Fibroblast of skin of back (primary cell): Measurements from ENCODE around the gene PIK3C3.
"Not testable (repeated sequence)": the region's sequence is repeated elsewhere in the genome, so short reads cannot be mapped to it uniquely, and the experiment has no call there.

ENCODE experiments used
- DNase-seq: peaks from one replicate; pipeline ENCODE4 v3.0.0-alpha.2; 2013

PIK3C3 gene

DNA sequence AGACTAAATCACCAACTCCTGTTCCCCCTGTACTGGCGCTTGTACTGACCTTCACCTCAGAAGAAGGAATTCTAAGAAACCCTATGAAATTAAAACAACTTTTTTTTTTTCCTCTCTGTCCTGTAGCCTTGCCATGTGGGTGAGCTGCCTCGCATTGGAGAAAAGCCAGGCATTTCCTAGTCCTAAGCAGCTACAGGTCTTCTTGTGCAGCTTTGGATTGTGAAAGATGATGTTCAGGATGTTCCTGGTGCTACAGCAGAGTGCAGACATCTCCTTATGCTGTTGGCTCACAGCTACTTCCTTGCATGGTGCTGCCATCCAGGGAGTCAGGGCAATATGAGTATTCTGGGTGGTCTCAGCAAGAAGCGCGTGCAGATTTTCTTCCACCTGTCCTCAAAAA is 11.9 kb downstream of the PIK3C3 start:
- DNase-seq: no peak

DNA sequence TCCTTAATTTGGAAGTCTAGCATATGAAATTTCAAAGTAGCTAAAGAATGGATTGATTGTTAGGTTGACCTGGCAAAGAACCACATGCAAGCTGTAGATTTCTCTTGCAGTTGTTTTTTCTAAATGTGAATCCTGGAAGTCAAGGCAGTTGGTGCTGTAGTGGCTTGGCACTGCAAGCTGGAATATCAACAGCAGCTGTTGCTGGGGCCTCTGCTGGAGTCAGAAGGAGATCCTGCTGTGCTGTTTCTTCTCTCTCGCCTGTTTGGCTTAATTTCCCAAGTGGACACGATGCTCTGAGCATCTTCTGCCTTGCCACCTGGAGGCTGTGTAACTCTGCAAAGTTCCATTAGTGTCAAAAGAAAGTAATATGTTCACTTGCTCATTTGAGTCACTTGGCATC is 12.6 kb downstream of the PIK3C3 start:
- DNase-seq: no peak

DNA sequence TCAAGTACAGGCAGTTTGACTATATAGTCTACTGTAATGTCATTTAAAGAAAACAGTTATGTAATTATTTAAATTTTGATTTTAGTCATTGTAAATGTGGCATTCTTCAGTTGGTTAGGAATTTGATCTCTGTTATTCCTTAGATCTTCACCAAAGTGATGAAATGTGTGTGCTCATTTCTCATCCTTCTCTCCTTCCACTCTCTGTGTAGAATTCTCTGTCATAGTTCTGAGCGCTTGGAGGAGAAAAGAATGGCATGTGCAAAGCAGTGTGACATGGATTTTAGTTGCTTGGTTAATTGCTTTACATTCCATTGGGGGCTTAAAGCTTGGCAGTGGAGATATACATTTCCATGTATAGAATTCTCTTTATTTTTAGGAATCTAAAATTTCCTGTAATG is 14.8 kb downstream of the PIK3C3 start:
- DNase-seq: peak; percentile 52

DNA sequence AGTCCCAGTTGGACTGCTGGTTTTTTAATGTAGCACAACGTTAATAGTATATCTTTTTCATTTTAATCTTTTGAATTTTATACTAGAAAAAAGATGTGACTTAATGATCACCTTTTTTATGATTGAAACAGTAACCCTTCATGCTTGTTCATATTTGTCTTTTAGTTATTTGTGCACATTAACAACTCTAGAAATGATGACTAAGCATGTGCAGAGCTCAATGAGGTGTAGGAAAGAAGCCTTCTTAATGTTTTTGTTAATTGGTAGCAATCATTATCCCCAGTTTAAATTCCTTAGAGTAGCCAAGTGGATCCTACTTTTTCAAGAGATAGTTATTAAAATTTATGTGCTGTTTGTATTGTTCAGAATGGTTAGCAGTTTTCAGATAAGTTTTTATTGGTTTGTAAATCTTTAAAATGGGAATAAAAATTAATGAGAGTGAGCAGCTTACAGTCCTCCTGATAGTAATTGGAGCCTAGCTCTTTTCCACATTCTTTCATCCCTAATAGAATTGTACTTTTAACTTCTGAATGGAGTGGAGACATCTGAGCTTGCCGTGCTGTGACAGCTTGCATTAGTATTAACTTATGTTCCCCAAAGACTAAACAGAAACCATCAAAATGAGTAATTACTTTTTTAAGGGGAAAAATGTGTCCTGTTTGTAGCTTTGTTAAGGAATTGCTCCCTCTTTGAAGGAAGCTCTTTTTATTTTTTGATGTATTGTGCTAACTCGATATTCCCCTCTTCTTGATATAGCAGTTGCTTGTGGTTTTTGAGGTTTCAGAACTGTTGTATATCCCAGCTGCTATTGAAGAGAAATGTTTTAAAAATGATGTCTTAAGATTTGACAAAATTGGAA is 17.3 kb downstream of the PIK3C3 start:
- DNase-seq: no peak

DNA sequence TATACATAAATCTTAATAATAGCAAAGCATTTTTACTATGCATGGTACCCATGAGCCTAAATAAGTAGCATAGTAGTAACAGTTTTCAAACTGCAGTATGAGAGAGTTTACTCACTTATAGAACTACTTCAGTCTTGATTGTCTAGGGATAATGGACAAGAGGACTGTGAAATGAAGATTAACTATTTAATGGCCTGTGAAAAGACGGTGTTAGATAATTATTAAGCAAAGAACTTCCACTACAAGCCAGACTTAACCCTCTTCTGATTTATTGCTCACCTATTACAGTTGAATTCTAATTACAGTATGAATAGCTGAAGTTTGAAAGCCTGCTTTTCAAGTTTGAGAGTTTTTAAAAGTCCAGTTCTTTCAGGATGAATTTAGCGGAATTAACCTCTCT is 18.9 kb downstream of the PIK3C3 start:
- no peak for DNase-seq

DNA sequence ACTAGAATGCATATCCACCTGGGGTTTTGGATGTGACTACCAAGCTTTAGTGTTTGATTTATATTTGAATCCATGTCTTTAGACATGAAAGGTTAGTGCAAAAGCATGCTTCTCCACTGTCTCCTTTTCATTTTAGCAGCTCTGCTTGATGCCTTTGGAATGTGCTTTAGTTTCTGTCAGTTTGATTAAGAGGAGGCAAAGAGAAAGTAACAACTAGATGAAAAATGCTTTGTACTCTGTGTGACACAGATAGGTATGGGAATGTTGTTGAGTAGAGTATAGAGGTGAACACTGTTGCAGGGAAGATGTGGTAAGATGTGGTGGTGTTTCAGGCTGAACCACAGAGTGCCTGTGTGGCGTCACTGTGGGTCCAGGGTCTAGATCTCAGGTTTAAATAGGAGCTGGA is 19.8 kb downstream of the PIK3C3 start:
- no peak for DNase-seq

DNA sequence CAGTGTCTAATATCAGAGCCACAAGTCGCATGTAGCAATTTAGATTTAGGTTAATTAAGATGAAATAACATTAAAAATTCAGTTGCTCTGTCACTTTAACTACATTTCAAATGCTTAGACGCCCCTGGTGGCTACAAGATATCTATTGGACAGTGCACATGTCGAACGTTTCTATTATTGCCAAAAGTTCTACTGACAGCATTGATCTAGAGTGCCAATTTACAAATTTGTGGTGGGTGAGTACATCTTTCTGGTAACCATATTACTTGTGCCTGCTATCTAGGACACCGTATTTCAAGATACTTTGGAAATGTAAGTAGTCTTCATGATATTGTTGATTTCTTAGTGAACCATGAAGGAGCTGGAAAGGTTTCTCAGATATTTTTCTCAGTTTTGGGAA is 20.2 kb downstream of the PIK3C3 start:
- DNase-seq: no peak

DNA sequence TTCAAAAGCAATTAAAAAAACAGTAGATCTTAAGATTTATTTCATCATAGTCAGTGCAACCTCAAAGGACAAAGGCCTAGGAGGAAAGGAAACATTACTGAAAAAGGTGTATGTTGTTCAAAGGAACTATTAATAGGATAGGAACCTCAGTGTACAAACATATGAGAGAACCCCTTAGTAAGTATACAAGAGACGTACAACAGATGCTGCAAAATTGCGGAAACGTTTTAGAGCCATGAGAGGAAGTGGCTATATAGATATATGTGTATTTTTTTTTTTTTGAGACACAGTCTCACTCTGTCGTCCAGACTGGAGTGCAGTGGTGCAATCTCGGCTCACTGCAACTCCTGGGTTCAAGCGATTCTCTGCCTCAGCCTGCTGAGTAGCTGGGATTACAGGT is 22.2 kb downstream of the PIK3C3 start:
- no peak for DNase-seq

DNA sequence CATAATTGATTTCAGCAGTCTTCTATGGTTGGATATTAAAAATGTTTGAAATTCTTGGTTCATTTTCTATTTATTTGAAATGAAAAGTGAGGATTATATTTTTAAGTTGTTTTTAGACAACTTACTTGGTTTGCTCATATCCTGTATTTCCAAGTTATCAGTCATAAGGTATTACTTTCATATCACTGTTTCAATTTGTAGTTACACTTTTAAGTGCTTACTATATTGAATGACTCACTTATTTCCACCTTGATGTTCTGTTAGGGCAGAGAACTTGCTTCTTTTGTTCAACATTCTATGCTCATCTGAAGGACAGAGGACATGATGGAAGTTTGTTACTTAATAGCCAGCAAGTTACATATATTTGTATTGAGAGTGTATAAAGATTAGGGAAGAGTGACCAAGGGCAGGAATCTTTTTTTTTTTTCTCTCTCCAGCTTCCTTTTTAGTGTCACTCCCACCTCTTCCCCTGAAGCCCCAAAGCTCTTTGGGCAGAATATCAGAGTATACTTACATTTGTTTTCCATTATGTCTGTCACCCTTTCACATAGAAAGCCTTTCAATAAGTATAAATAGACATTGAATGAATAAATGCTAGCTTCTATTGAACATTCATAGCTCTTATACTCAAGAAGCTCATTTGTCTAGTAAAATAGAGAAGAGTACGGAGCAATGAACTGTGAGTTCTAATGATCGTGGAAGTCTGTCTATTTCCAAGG is 28.1 kb downstream of the PIK3C3 start:
- DNase-seq: no peak

DNA sequence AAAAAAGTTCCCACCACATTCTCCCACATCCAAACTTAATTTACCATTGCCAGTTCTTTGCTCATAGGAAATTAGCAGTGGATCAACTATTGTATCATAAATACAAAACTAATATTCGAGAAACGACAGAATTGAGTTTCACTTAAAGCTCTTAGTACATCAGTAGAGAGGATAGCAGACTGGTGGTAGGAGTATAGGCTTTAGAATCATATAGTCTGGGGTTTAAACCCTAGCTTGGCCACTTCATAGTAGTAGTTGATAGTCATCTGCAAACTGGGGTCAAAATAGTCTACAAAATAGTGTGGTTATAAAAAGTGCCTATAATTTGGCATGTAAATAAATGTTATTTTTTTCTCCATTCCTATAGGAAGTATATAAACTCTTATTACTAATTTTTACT is 30.9 kb downstream of the PIK3C3 start:
- no peak for DNase-seq

DNA sequence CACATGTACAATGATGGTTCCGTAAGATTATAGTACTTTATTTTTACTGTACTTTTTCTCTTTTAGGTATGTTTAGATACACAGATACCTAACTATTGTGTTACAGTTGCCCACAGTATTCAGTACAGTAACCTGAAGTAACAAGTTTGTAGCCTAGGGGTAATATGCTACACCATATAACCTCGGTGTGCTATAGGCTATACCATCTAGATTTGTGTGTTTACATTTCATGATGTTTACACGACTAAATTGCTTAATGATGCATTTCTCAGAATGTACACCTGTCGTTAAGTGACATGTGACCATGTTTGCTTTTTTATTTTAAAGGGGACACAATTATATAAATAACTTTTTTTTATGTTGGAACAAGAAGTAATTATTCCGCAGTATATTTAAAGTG is 34.5 kb downstream of the PIK3C3 start:
- DNase-seq: no peak

DNA sequence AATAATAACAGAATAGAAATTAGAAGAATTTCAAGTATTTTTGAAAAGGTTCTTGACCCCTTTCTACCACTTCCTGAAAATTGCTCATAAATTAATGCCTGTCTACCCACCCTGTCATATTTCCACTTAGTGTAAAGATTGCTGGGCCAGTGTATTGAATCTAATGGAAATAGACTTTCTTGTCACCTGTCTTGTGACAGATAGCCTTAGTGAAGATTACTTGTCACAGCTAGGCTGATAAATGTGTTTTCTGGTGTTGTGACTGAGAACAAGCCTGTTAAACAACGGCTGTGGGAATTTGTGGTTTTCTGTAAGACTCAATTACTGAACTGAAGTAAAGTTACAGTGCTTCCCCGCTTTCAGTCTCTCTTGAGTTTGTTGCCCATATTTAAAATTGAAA is 37.0 kb downstream of the PIK3C3 start:
- peak; percentile 34 for DNase-seq

DNA sequence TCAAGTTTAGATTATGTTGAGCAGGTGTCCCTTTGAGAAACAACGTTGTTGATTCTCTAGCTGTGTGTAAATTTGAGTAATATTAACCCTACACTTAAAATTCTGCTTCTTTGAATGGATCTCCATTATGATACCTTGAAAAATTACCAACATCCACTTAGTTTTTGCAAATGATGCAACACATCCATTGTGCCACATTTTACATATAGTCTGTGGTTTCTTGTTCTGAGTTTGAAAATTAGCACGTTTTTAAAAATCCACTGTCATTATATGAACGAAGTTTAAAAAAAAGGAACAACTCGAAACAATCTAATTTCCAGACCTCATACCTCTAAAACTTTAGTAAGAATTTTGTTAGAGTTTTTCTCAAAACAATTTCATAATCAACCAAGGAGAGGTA is 37.7 kb downstream of the PIK3C3 start:
- no peak for DNase-seq

DNA sequence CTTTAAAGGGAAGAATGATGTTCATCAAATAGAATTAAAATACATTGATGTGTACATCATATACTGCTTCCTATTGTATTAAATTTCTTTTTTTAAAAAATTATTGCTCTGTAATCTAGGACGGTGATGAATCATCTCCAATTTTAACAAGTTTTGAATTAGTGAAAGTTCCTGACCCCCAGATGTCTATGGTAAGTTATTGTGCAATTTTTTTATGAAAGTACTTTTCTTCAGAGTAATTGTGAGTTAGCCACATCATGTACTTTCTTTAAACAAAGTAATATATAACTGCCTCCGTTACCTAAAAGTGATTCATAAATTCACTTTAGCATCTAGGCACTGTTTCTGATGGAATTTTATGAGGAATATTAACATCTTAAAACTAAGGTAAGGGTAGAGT is 38.1 kb downstream of the PIK3C3 start:
- DNase-seq: no peak

DNA sequence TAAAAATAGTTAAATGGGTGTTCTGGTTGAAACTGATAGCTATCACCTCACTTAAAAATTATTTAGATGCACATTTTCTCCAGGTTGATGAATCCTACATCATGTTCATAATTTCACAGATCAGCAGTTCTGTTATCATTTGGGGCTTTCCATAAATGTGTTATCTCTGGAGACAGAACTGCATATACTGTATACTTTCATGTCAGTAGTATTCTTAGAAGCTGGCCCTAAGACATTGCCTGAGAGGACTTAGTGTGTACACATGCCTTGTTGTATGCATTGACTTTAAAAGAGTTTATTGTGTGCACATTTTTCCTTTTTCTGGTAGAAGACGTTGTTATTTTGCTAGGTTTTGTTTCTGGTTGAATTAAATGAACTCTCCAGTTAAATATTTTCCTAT is 41.0 kb downstream of the PIK3C3 start:
- DNase-seq: no peak

DNA sequence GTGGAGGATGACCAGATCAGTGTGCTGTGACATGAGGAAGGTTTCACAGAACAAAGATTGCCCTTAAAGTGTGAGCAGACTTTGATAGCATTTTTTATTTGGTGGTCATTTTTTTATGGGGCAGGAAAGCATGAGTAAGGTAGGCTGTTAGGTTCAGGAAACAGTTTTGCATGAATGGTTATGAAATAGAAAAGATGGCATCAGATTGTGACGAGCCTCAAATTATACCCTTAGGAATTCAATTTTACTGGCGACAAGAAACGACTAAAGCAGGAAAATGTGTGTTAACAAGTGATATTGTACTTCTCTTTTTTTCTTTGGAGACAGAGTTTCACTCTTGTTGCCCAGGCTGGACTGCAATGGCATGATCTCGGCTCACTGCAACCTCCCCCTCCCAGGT is 44.7 kb downstream of the PIK3C3 start:
- no peak for DNase-seq

DNA sequence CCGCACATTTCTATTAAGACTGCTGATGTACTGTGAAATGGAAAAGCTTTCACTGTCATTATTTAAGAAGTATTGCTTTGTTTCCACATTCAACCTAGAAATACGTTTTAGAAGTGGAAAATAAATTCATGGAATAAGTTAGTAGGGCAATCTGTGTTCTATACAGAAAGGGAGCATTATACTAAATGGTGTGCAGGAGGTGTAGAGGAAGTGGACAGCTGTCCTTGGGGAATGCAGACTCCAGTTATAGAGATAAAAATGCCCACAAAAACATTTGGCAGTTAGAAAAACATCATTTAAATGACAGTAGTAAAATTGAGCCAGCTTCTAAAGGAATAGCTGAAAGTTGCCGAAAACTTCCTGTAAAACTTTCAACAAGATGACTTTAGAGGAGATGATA is 46.8 kb downstream of the PIK3C3 start:
- DNase-seq: peak; percentile 18

DNA sequence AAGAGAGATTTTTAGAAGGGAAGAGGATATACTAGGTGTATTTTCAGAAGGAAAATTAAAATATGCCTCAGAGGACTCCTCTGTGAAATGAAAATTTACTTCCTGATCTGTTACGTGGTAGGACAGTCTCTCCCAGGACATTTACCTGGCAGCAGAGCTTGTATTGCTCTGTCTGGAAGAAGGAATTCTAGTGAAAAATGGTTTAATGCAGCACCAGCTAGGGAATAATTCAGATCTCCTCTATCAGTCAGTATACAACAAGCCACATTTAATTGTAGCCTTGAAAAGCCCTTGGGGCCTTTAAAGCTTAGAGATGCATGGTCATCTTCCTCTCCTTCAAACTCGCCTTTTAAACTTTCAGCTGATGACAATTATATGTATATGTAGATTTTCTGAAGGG is 49.6 kb downstream of the PIK3C3 start:
- no peak for DNase-seq

DNA sequence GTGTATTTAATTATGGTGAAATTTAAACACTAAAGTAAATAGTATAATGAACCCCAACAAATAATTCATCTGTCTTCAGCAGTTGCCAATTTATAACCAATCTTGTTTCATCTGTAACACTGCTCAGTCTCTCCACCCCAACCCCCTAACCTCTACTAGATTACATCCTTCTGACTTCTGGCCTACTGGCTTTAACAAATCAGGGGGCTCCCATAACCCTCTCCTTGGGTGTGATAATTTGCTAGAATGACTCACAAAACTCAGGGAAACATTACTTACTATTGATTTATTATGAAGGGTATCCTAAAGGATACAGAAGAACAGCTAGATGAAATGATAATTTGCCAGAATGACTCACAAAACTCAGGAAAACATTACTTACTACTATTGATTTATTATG is 50.7 kb downstream of the PIK3C3 start:
- no peak for DNase-seq

DNA sequence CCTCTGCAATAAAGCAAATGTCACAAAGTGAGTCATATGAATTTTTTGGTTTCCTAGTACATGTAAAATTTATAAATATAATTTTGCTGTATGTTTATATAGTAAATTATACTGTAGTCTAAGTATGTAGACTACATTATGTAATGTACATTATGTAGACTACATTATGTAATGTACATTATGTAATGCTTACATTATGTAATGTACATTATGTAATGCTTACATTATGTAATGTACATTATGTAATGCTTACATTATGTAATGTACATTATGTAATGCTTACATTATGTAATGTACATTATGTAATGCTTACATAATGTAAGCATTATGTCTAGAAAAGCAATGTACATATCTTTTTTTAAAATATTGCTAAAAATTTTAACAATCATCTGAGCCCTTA is 54.4 kb downstream of the PIK3C3 start:
- DNase-seq: not testable (repeated sequence)

DNA sequence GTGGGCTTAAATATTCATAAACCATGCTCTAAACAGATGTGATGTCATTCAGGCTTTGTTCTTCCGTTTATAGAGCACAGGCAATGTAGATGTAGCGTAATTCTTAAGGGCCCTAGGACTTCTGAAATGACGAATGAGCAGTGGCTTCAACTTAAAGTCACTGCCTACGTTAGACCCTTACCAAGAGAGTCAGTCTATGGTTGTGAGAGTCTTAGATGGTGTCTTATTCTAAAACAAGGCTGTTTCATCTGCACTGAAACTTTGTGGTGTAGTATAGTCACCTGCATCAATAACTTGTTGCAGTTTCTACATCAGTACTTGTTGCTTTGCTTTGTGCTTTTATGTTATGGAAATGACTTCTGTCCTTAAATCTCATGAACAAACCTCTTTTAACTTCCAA is 56.0 kb downstream of the PIK3C3 start:
- no peak for DNase-seq

DNA sequence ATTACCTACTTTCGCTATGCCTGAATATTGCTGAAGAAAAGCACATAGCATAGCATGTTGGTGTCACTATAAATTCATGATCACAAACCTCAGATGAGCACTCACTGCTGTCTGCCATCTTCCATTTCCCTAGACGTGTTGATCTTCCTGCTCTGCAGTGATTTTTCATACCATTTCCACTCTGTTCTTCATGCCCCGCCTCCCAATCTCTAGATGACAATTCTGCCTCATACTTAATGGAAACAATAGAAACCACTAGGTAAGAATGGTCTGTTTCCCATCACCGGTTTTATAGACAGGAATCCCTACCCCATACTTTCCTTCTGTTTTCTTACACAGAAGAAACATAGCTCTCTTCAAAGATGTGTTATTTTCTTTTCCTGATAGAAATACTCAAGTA is 63.8 kb downstream of the PIK3C3 start:
- DNase-seq: no peak

DNA sequence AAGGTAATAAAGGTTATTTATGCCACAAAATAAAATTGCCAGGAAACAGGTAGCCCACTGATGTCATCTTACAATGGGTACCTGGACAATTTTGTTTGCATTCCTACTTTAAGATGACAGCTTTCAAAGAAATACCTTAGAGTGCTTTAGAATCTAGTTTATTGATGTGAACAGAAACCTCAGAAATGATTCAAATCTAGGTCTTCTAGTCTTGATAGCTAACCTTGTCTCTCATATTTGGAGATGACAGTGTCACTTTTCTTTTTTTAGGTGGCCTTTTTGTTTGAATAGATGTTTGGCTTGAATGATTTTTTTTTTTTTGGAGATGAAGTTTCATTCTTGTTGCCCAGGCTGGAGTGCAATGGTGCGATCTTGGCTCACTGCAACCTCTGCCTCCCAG is 69.1 kb downstream of the PIK3C3 start:
- DNase-seq: no peak

DNA sequence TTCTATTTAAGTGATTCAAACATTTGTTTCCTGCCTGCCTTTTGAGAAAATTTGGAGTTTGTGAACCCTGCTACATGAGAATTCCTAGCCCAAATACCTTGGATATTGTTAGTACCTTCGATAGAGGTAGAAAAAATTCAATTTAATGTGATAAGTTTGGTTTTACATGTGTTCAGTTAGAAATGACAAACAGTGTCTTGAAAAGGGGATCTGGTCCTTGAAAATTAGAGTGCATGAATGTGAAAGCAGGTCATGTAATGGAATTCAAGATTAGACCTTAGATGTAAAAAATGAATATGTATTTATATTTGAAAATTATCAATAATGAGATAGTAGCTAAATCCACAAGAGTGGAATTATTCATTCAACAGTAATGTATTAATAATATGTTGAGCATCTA is 70.5 kb downstream of the PIK3C3 start:
- DNase-seq: no peak
